GM23248 (cell line): ENCODE data around the gene MAN1C1. TPM values are rescaled to one million over a fixed set of nuclear protein-coding genes. Genes with fewer than 3 reads are reported as not detected.

Experiments used
- DNase-seq: peaks from one replicate; pipeline ENCODE4 v3.0.0-alpha.2; 2015
- H2AFZ ChIP-seq: fragments of 200-600 bp; sonication (generic); 2 replicates; pipeline ENCODE4 v1.6.1; 2016; ENCODE audit warnings: antibody characterized with exemption
- H3F3A ChIP-seq: fragments of 200-600 bp; sonication (generic); 2 replicates; pipeline ENCODE4 v1.6.1; 2016; ENCODE audit warnings: mild to moderate bottlenecking, antibody characterized with exemption, mixed run types; ENCODE audit not compliant: insufficient read depth
- H3K27ac ChIP-seq: fragments of 200-600 bp; sonication (generic); 2 replicates; pipeline ENCODE4 v1.5.1; 2016; ENCODE audit warnings: mild to moderate bottlenecking
- H3K27me3 ChIP-seq: fragments of 200-600 bp; sonication (generic); replicated peaks from 2 replicates; pipeline ENCODE4 v1.6.1; 2016; ENCODE audit warnings: mild to moderate bottlenecking; ENCODE audit not compliant: insufficient read depth
- H3K36me3 ChIP-seq: fragments of 200-600 bp; sonication (generic); 2 replicates; pipeline ENCODE4 v1.6.1; 2016; ENCODE audit warnings: low read depth, mild to moderate bottlenecking
- H3K4me1 ChIP-seq: fragments of 200-600 bp; sonication (generic); 2 replicates; pipeline ENCODE4 v1.6.1; 2016; ENCODE audit warnings: mild to moderate bottlenecking; ENCODE audit not compliant: insufficient read depth
- H3K4me2 ChIP-seq: fragments of 200-600 bp; sonication (generic); one replicate; pipeline ENCODE4 v1.6.1; 2016; ENCODE audit warnings: mild to moderate bottlenecking; ENCODE audit not compliant: unreplicated experiment
- H3K4me3 ChIP-seq: fragments of 200-600 bp; sonication (generic); 2 replicates; pipeline ENCODE4 v1.5.1; 2016; ENCODE audit warnings: mild to moderate bottlenecking
- H3K79me2 ChIP-seq: fragments of 200-600 bp; sonication (generic); 2 replicates; pipeline ENCODE4 v1.6.1; 2016; ENCODE audit warnings: mild to moderate bottlenecking; ENCODE audit not compliant: insufficient read depth
- H3K9ac ChIP-seq: fragments of 200-600 bp; sonication (generic); 2 replicates; pipeline ENCODE4 v1.6.1; 2016; ENCODE audit warnings: mild to moderate bottlenecking
- H3K9me2 ChIP-seq: fragments of 200-600 bp; sonication (generic); 2 replicates; pipeline ENCODE4 v1.6.1; 2016; ENCODE audit warnings: mixed run types, mild to moderate bottlenecking, moderate library complexity; ENCODE audit not compliant: insufficient read depth
- H3K9me3 ChIP-seq: fragments of 200-600 bp; sonication (generic); one replicate; pipeline ENCODE4 v1.6.1; 2017; ENCODE audit warnings: low read depth
- H4K20me1 ChIP-seq: fragments of 200-600 bp; sonication (generic); 2 replicates; pipeline ENCODE4 v1.6.0; 2016; ENCODE audit not compliant: insufficient read depth
- EZH2 ChIP-seq: fragments of 200-600 bp; sonication (generic); IDR thresholded peaks from 2 replicates; pipeline ENCODE4 v1.6.1; 2018; ENCODE audit warnings: antibody characterized with exemption, mild to moderate bottlenecking; ENCODE audit not compliant: insufficient read depth, poor library complexity, severe bottlenecking
- EZH2phosphoT487 ChIP-seq: fragments of 200-600 bp; sonication (generic); IDR thresholded peaks from 2 replicates; pipeline ENCODE4 v1.6.1; 2018; ENCODE audit warnings: antibody characterized with exemption, moderate library complexity, mild to moderate bottlenecking, low read depth; ENCODE audit not compliant: insufficient read depth
- WGBS, 2 experiments: methylation state at CpG; one replicate each; pipeline ENCODE4 v1.1.6; 2015 to 2017; ENCODE audit warnings: low lambda C conversion rate in 2 of 2, low coverage in 1 of 2; ENCODE audit errors: missing lambda C conversion rate in 2 of 2; 5-methylcytosine and 5-hydroxymethylcytosine counted together
- in situ Hi-C: fragments of 300-500 bp; cut with MboI; formaldehyde crosslinking; loops from 2 replicates; pipeline ENCODE4 v1.15.0; 2020
- polyA plus RNA-seq: library from polyadenylated mRNA; unstranded; fragments of >200 nt; fragmentation: Nextera tagmentation; extraction: Ambion mirVana; gene quantifications from 2 replicates; pipeline ENCODE4 v1.2.1, GENCODE V29; 2016
- total RNA-seq: library from RNA; depleted of rRNA; stranded (reverse); fragments of >200 nt; shearing (Covaris generic); gene quantifications from 2 replicates; pipeline ENCODE4 v1.2.3, GENCODE V29; 2014

The MAN1C1 gene
- total and polyA plus RNA-seq, 2 experiments from 2014 or later: 0.29 to 1.1 TPM

DNA sequence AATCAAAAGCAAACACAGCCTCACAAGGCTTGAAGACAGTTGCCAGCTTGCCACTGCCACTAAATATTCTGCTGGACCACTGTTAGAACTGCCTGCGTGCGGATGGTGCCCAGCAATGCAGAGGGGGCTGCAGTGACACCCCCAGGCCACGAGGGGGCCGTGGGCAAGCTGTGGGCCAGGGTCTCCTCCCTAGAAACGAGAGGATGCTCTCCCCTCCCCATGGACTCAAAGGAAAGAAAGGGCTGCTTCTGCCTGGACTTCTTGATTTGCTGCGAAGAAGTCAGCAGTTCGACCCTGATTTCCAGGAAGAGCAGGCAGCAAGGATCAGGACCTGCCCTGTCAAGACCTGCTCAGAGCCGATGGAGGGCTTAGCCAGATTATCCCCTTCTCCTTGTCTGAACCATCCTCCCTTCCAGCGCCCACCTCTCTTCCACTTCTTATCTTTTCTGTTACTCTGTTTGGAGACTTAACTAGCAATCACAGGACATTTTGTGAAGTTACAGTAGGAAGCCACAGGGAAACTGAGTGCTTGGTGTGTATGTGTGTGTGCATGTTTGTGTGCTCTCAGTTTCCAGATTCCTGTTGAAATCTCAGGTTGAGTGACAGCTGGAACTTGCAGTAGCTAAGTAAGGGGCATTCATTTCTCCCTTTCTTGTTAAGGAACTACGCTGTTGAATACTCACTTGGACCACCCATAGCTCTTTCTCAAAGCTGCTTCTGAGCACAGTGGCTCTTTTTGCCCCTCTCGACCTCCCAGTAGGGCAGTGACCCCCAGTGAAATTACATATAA lies 2.7 kb downstream of the MAN1C1 start:
- Histone ChIP-seq H3K36me3 (no peaks in the 10 kb centered on the region), H4K20me1 (no peaks in the 10 kb centered on the region), H3F3A (peaks cover 20% of the 10 kb centered on the region), H3K27ac (no peak overlapping the region), H3K4me3 (no peak overlapping the region), H3K4me2 (no peak overlapping the region), H3K4me1 (no peaks in the 10 kb centered on the region), H3K9me3 (no peaks in the 10 kb centered on the region), H2AFZ (no peak overlapping the region), H3K79me2 (no peaks in the 10 kb centered on the region), H3K9me2 (no peaks in the 10 kb centered on the region), H3K9ac (no peak overlapping the region), H3K27me3 (peaks cover 19% of the 10 kb centered on the region)
- DNase-seq: peak; percentile 32
- TF ChIP-seq EZH2 (no peak), EZH2phosphoT487 (no peak)
- in situ Hi-C loops: loop anchor here (10.0 kb wide), 1 partner anchor 176 kb away; no protein-coding TSS in a partner anchor
- 35 to 41% methylated on average over 11 of the region's 11 CpGs for WGBS, 2 experiments

DNA sequence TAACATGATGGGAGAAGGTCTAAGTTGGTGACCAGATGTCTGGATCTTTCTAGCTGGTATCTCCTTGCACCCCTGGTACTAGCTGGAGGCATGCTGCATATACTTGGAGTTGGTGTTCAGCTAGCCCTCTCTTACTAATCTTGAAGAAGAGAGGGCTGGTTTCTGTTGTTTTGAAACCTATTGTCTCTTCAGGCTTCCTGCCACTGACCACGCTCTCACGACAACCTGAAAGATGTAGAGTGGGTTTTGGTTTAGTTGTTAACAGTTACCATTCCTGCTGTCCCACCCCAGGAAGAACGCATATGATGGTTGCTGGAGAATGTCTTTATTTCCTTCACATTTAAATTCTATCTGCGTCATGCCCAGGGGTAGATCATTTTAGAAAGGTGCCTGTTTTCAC lies 3.6 kb downstream of the MAN1C1 start:
- Histone ChIP-seq H2AFZ (no peak overlapping the region), H4K20me1 (no peaks in the 10 kb centered on the region), H3K4me3 (no peak overlapping the region), H3K9me3 (no peaks in the 10 kb centered on the region), H3K4me2 (no peak overlapping the region), H3K36me3 (no peaks in the 10 kb centered on the region), H3K9ac (no peak overlapping the region), H3K27me3 (peaks cover 19% of the 10 kb centered on the region), H3K9me2 (no peaks in the 10 kb centered on the region), H3K4me1 (no peaks in the 10 kb centered on the region), H3F3A (peaks cover 15% of the 10 kb centered on the region), H3K27ac (no peak overlapping the region), H3K79me2 (no peaks in the 10 kb centered on the region)
- no peak for DNase-seq
- TF ChIP-seq EZH2phosphoT487 (no peak), EZH2 (no peak)
- in situ Hi-C loops: no loop called here
- WGBS, 2 experiments: 60 to 73% methylated on average over 4 of the region's 4 CpGs

DNA sequence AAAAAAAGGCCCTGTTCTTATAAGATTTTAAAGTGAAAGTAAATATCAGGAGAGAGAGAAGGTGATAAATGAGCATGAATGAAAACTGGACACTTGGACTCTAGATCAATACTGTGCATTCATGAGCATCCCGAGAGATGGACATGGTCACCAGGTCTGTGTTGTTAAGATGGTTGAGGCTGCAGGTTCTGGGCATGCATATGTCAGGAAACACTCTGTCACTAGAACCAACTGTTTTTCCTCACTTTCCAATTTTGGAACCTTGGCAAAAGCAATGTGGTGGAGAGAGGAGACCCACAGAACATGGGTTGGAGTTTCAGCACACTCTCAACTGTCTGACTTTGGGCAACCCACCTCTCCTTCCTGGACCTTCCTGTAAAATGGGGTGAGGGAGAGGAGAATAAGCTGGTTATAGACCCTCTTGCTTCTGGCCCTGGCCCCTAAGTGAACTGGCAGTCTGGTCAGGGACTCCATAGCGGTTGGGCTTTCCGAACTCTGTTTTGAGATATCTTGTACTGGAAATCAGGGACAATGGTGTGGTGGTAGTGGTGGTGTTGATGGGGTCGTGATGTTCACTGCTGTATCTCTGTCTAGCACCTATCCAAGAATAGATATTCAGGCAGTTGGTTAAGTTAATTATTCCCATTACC lies 4.2 kb downstream of the MAN1C1 start:
- Histone ChIP-seq H3K9me2 (no peaks in the 10 kb centered on the region), H3K4me3 (no peak overlapping the region), H3K27me3 (peaks cover 19% of the 10 kb centered on the region), H3K9ac (no peak overlapping the region), H4K20me1 (no peaks in the 10 kb centered on the region), H3K27ac (no peak overlapping the region), H3K79me2 (no peaks in the 10 kb centered on the region), H3K9me3 (no peaks in the 10 kb centered on the region), H3K4me2 (no peak overlapping the region), H3K4me1 (no peaks in the 10 kb centered on the region), H3K36me3 (no peaks in the 10 kb centered on the region), H3F3A (peaks cover 9% of the 10 kb centered on the region), H2AFZ (no peak overlapping the region)
- in situ Hi-C loops: no loop called here
- no peak for TF ChIP-seq EZH2
- TF ChIP-seq EZH2phosphoT487: no peak
- DNase-seq: no peak
- 75 to 86% methylated on average over 4 of the region's 4 CpGs for WGBS, 2 experiments

DNA sequence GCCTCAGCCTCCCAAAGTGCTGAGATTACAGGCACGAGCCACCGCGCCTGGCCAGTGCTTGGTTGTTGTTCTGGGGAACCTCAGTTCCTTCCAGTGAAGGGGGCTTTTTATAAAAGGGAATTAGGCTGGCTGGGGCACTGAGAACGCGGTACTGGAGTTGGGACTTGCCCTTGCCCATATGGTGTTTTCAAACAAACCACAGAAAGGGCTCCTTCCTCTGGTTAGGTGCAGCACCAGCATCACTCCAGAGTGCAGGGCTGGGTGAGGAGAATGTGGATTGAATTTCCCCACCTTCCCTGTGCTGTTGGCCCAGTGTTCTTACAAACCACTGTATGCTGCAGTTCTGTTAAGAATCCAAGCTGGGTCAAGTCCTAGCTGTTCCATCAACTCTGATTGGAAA lies 5.3 kb downstream of the MAN1C1 start:
- Histone ChIP-seq H3K4me3 (no peak overlapping the region), H3K27me3 (peaks cover 19% of the 10 kb centered on the region), H3K36me3 (no peaks in the 10 kb centered on the region), H3K4me2 (no peak overlapping the region), H3K9me3 (no peaks in the 10 kb centered on the region), H3K27ac (no peak overlapping the region), H3K9me2 (no peaks in the 10 kb centered on the region), H2AFZ (no peak overlapping the region), H3K9ac (no peak overlapping the region), H4K20me1 (no peaks in the 10 kb centered on the region), H3K4me1 (no peaks in the 10 kb centered on the region), H3F3A (peaks cover 8% of the 10 kb centered on the region; the same call in 1 of the 2 replicates), H3K79me2 (no peaks in the 10 kb centered on the region)
- no peak for DNase-seq
- in situ Hi-C loops: no loop called here
- 93 to 98% methylated on average over 5 of the region's 5 CpGs for WGBS, 2 experiments
- TF ChIP-seq EZH2phosphoT487 (no peak), EZH2 (no peak)
